HEK293 (cell line): Measurements from ENCODE around the gene CDCA4.
A peak's percentile ranks its signal among the peaks of the same experiment; 100 is the strongest.

ENCODE experiments used
- CTCF ChIA-PET: fragments of 350-600 bp; formaldehyde crosslinking; extraction: SDS; loops from one replicate; lab custom pipeline; 2021; ENCODE audit warnings: antibody characterized with exemption; lab: Yijun Ruan, JAX
- POLR2A ChIA-PET: fragments of 300-600 bp; formaldehyde crosslinking; extraction: SDS; loops from one replicate; lab custom pipeline; 2020; ENCODE audit warnings: antibody characterized with exemption, inconsistent platforms; lab: Yijun Ruan, JAX
- H3K27ac ChIP-seq: fragments of 200-500 bp; sonication (Bioruptor generic); 2 replicates; pipeline ENCODE4 v1.5.1; 2014; ENCODE audit warnings: low read depth, low read length, control low read depth, inconsistent platforms; ENCODE audit errors: extremely low read depth
- H3K36me3 ChIP-seq, 2 experiments: fragments of 200-500 bp in 1 of 2; sonication (Bioruptor generic) in 1 of 2; 1 replicate in 1 of 2; 2 replicates in 1 of 2; pipeline ENCODE4 v1.5.1; 2014 to 2017; ENCODE audit warnings: inconsistent platforms in 2 of 2, low read length in 2 of 2; ENCODE audit not compliant: control insufficient read depth in 2 of 2, insufficient read depth in 1 of 2
- H3K4me1 ChIP-seq: fragments of 200-500 bp; sonication (Bioruptor generic); 2 replicates; pipeline ENCODE4 v1.5.1; 2014; ENCODE audit warnings: mild to moderate bottlenecking, low read length, inconsistent platforms; ENCODE audit not compliant: control insufficient read depth, insufficient read depth
- H3K4me3 ChIP-seq: 2 replicates; pipeline ENCODE4 v1.5.1; 2011; ENCODE audit warnings: low read depth, mild to moderate bottlenecking, control low read depth, low read length, moderate library complexity
- H3K9me3 ChIP-seq: fragments of 200-500 bp; sonication (Bioruptor generic); 2 replicates; pipeline ENCODE4 v1.5.1; 2014; ENCODE audit warnings: low read depth, low read length, inconsistent platforms; ENCODE audit not compliant: control insufficient read depth, insufficient read depth
- GLIS2 ChIP-seq: fragments of 450-650 bp; formaldehyde crosslinking; IDR thresholded peaks from 2 replicates; pipeline ENCODE4 v1.5.1; 2016; ENCODE audit warnings: missing biosample characterization, missing genetic modification characterization
- HOXC10 ChIP-seq: sonication (generic); formaldehyde crosslinking; IDR thresholded peaks from 2 replicates; pipeline ENCODE4 v1.8.1; 2023; ENCODE audit warnings: mild to moderate bottlenecking, missing genetic modification reagents
- IKZF3 ChIP-seq: fragments of 450-650 bp; IDR thresholded peaks from 2 replicates; pipeline ENCODE4 v1.5.0; 2018; ENCODE audit warnings: missing biosample characterization, mild to moderate bottlenecking, missing genetic modification characterization, moderate library complexity
- KLF9 ChIP-seq: fragments of 450-650 bp; formaldehyde crosslinking; IDR thresholded peaks from 2 replicates; pipeline ENCODE4 v1.5.1; 2016; ENCODE audit warnings: missing biosample characterization, missing genetic modification characterization, low read depth
- OVOL3 ChIP-seq: fragments of 450-650 bp; formaldehyde crosslinking; IDR thresholded peaks from 2 replicates; pipeline ENCODE4 v1.5.1; 2016; ENCODE audit warnings: missing biosample characterization, missing genetic modification characterization
- PATZ1 ChIP-seq: fragments of 450-650 bp; formaldehyde crosslinking; IDR thresholded peaks from 2 replicates; pipeline ENCODE4 v1.5.1; 2016; ENCODE audit warnings: missing biosample characterization, missing genetic modification characterization
- SP3 ChIP-seq: fragments of 450-650 bp; formaldehyde crosslinking; IDR thresholded peaks from 2 replicates; pipeline ENCODE4 v1.5.1; 2016; ENCODE audit warnings: missing biosample characterization, missing genetic modification characterization
- WT1 ChIP-seq: fragments of 450-650 bp; formaldehyde crosslinking; IDR thresholded peaks from 2 replicates; pipeline ENCODE4 v1.5.1; 2016; ENCODE audit warnings: missing biosample characterization, missing genetic modification characterization
- YY2 ChIP-seq: fragments of 450-650 bp; formaldehyde crosslinking; IDR thresholded peaks from 2 replicates; pipeline ENCODE4 v1.5.1; 2016; ENCODE audit warnings: missing biosample characterization, missing genetic modification characterization
- ZBTB17 ChIP-seq: fragments of 450-650 bp; formaldehyde crosslinking; IDR thresholded peaks from 2 replicates; pipeline ENCODE4 v1.5.1; 2016; ENCODE audit warnings: missing biosample characterization, missing genetic modification characterization
- ZBTB20 ChIP-seq: fragments of 450-650 bp; formaldehyde crosslinking; IDR thresholded peaks from 2 replicates; pipeline ENCODE4 v1.5.1; 2016; ENCODE audit warnings: missing biosample characterization, missing genetic modification characterization
- ZBTB48 ChIP-seq: fragments of 450-650 bp; formaldehyde crosslinking; IDR thresholded peaks from 2 replicates; pipeline ENCODE4 v1.5.1; 2016; ENCODE audit warnings: missing biosample characterization, missing genetic modification characterization
- ZEB2 ChIP-seq: fragments of 450-650 bp; formaldehyde crosslinking; IDR thresholded peaks from 2 replicates; pipeline ENCODE4 v1.5.1; 2016; ENCODE audit warnings: missing biosample characterization, missing genetic modification characterization
- ZIC2 ChIP-seq: fragments of 450-650 bp; formaldehyde crosslinking; IDR thresholded peaks from 2 replicates; pipeline ENCODE4 v1.5.1; 2016; ENCODE audit warnings: missing biosample characterization, missing genetic modification characterization
- ZNF16 ChIP-seq: fragments of 450-650 bp; formaldehyde crosslinking; IDR thresholded peaks from 2 replicates; pipeline ENCODE4 v1.5.1; 2016; ENCODE audit warnings: low read depth, missing biosample characterization, missing genetic modification characterization
- ZNF18 ChIP-seq: fragments of 450-650 bp; formaldehyde crosslinking; IDR thresholded peaks from 2 replicates; pipeline ENCODE4 v1.5.1; 2016; ENCODE audit warnings: missing biosample characterization, missing genetic modification characterization
- ZNF221 ChIP-seq: fragments of 450-650 bp; formaldehyde crosslinking; IDR thresholded peaks from 2 replicates; pipeline ENCODE4 v1.5.1; 2017; ENCODE audit warnings: missing biosample characterization, missing genetic modification characterization, borderline replicate concordance
- ZNF24 ChIP-seq: fragments of 450-650 bp; formaldehyde crosslinking; IDR thresholded peaks from 2 replicates; pipeline ENCODE4 v1.5.1; 2016; ENCODE audit warnings: missing biosample characterization, missing genetic modification characterization
- ZNF501 ChIP-seq: fragments of 450-650 bp; formaldehyde crosslinking; IDR thresholded peaks from 2 replicates; pipeline ENCODE4 v1.5.1; 2016; ENCODE audit warnings: missing biosample characterization, missing genetic modification characterization
- ZNF521 ChIP-seq: fragments of 450-650 bp; formaldehyde crosslinking; IDR thresholded peaks from 2 replicates; pipeline ENCODE4 v1.5.1; 2017; ENCODE audit warnings: missing biosample characterization, mild to moderate bottlenecking, missing genetic modification characterization
- ZNF549 ChIP-seq: fragments of 450-650 bp; IDR thresholded peaks from 2 replicates; pipeline ENCODE4 v1.5.1; 2018; ENCODE audit warnings: missing biosample characterization, missing genetic modification characterization, mild to moderate bottlenecking, inconsistent platforms, moderate library complexity
- ZNF555 ChIP-seq: fragments of 450-650 bp; formaldehyde crosslinking; conservative IDR thresholded peaks from 2 replicates; pipeline ENCODE4 v1.5.1; 2017; ENCODE audit warnings: missing biosample characterization, mild to moderate bottlenecking, missing genetic modification characterization, inconsistent platforms
- ZNF596 ChIP-seq: fragments of 450-650 bp; IDR thresholded peaks from 2 replicates; pipeline ENCODE4 v1.5.0; 2018; ENCODE audit warnings: missing biosample characterization, mild to moderate bottlenecking, missing genetic modification characterization, moderate library complexity
- ZNF600 ChIP-seq: fragments of 450-650 bp; formaldehyde crosslinking; IDR thresholded peaks from 2 replicates; pipeline ENCODE4 v1.5.1; 2016; ENCODE audit warnings: missing biosample characterization, missing genetic modification characterization
- ZNF785 ChIP-seq: fragments of 450-650 bp; formaldehyde crosslinking; IDR thresholded peaks from 2 replicates; pipeline ENCODE4 v1.5.1; 2016; ENCODE audit warnings: missing biosample characterization, missing genetic modification characterization
- ZNF791 ChIP-seq: fragments of 450-650 bp; formaldehyde crosslinking; IDR thresholded peaks from 2 replicates; pipeline ENCODE4 v1.5.1; 2016; ENCODE audit warnings: missing biosample characterization, missing genetic modification characterization
- ZSCAN4 ChIP-seq: fragments of 450-650 bp; formaldehyde crosslinking; IDR thresholded peaks from 2 replicates; pipeline ENCODE4 v1.5.1; 2017; ENCODE audit warnings: missing biosample characterization, missing genetic modification characterization

The CDCA4 gene

GRCh38 chr14:104978746-104979691, 41.9 kb downstream of the CDCA4 start (continued):
- TF ChIP-seq PATZ1 (peak; percentile 6; the same call in 1 of the 2 replicates), YY2 (tag by site-specific recombination) (no peak), ZEB2 (tag by site-specific recombination) (no peak), WT1 (tag by site-specific recombination) (no peak), SP3 (tag by site-specific recombination) (0 out of 2 replicates have a peak, but pooled peaks have one; percentile 5), OVOL3 (tag by site-specific recombination) (no peak), KLF9 (tag by site-specific recombination) (no peak), ZNF555 (no peak), ZNF600 (tag by site-specific recombination) (peak; percentile 85), ZIC2 (tag by site-specific recombination) (peak; percentile 95), ZSCAN4 (tag by site-specific recombination) (no peak), ZNF24 (no peak), ZNF791 (tag by site-specific recombination) (no peak), GLIS2 (tag by site-specific recombination) (peak; percentile 40; the same call in 1 of the 2 replicates), ZNF16 (tag by site-specific recombination) (no peak), HOXC10 (CRISPR knock-in tag) (no peak), ZNF221 (tag by site-specific recombination) (no peak), ZNF18 (no peak), ZNF785 (tag by site-specific recombination) (no peak)

- Histone ChIP-seq H3K4me3 (peak within 1 kb of the TSS; percentile 33), H3K4me1 (peaks cover 7% of the 10 kb centered on the region; the same call in 1 of the 2 replicates), H3K36me3 (no peaks in the 10 kb centered on the region), H3K9me3 (no peaks in the 10 kb centered on the region), H3K27ac (peak within 1 kb of the TSS; percentile 10; the same call in 1 of the 2 replicates)
- ChIA-PET CTCF (interaction anchor here (1.0 kb wide), 1 partner anchor 68 kb away, joined by 3 read pairs; no protein-coding TSS in a partner anchor), POLR2A (interaction anchor here (0.6 to 1.5 kb wide), 5 partner anchors 9 to 224 kb away, joined by 3 to 7 read pairs (median 3); partner anchors contain the start of gene CDCA4)
- TF ChIP-seq ZBTB17 (tag by site-specific recombination) (peak; percentile 65), ZEB2 (tag by site-specific recombination) (0 out of 2 replicates have a peak, but pooled peaks have one; percentile 55), ZBTB48 (tag by site-specific recombination) (no peak), PATZ1 (0 out of 2 replicates have a peak, but pooled peaks have one; percentile 13), ZNF521 (tag by site-specific recombination) (no peak), ZNF596 (0 out of 2 replicates have a peak, but pooled peaks have one; percentile 3), ZBTB20 (tag by site-specific recombination) (peak; percentile 31; the same call in 1 of the 2 replicates), IKZF3 (tag by site-specific recombination) (no peak), ZNF501 (tag by site-specific recombination) (no peak), ZNF549 (no peak)
Observed at GRCh38 chr14:104977681-104978653, 42.9 kb downstream of the CDCA4 start, which contains the start of gene AHNAK2. AHNAK2 (minus strand) TSS chr14:104978374; CDS start chr14:104978237, 137 bp downstream.
